Ramos (cell line): ENCODE results near the gene ZMIZ1.

Source experiments
- in situ Hi-C: fragments of 300-500 bp; cut with MboI; formaldehyde crosslinking; loops from one replicate; pipeline ENCODE4 v1.14.3; 2022; ENCODE audit warnings: low sequenced_read_pairs; ENCODE audit not compliant: unreplicated experiment

The ZMIZ1 gene

DNA sequence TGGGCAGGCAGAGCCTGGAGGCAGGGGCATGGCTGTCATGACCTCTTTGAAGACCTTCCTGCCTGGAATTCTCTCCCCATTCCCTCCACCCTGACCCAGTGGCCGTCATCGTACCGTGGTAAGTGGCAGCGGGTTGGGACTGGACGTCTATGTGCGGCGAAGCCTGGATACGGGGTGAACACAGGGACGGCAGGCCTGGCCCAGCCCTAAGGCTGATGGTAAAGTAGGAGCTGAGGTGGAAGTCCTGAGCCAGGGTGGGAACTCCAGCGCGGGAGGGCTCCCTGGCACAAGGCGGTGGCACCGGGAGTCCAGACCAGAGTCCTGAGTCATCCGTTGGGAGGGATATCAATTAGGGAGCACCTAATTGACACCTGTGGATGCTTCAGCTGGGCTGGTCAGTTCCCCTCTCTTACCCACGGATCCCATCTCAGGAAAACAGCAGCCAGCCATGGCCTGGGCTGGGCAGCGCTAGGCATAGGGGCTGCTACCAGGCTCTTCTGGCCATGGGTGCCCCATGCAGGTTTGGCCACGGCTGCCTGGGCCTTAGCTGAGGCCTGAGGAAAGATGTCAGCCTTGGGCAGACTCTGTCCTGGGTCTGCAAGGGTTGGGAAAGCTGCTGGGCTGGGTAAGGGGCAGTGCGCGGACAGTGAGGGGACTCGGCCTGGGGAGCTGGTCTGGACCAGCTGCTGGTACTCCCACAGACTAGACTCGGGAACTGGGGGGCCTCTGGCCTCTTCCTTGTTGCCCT, 281.8 kb downstream of the ZMIZ1 start:
- in situ Hi-C loops = no loop called here

- in situ Hi-C loops = no loop called here
These were observed 282.6 kb downstream of the ZMIZ1 start for GRCh38 chr10:79351332-79351731.

- in situ Hi-C loops = no loop called here
These were observed 283.5 kb downstream of the ZMIZ1 start for GRCh38 chr10:79352035-79352877.

- in situ Hi-C loops = no loop called here
These were observed 284.2 kb downstream of the ZMIZ1 start for GRCh38 chr10:79353000-79353406.

DNA sequence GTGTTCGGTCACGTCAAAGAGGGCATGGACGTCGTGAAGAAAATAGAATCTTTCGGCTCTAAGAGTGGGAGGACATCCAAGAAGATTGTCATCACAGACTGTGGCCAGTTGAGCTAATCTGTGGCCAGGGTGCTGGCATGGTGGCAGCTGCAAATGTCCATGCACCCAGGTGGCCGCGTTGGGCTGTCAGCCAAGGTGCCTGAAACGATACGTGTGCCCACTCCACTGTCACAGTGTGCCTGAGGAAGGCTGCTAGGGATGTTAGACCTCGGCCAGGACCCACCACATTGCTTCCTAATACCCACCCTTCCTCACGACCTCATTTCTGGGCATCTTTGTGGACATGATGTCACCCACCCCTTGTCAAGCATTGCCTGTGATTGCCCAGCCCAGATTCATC, 285.0 kb downstream of the ZMIZ1 start:
- in situ Hi-C loops = no loop called here

- in situ Hi-C loops = no loop called here
These were observed 285.4 kb downstream of the ZMIZ1 start for GRCh38 chr10:79354141-79354540.

DNA sequence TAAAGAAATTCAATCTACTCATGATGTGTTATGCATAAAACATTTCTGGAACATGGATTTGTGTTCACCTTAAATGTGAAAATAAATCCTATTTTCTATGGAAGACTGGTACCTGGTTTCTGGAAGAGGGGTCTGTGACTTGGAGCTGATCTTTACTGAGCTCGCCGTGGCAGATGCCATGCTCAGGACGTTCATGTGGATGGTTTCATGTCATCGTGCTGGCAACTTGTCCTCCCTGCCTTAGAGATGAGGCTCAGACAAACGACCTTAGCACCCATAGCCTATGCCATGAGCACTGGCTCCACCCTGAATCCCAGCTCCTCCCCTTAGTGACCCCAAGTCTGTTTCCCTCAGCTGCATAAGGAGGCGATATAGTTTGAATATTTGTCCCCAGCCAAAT, 285.8 kb downstream of the ZMIZ1 start:
- in situ Hi-C loops = no loop called here

- in situ Hi-C loops = no loop called here
These were observed 286.8 kb downstream of the ZMIZ1 start for GRCh38 chr10:79355420-79356017.

DNA sequence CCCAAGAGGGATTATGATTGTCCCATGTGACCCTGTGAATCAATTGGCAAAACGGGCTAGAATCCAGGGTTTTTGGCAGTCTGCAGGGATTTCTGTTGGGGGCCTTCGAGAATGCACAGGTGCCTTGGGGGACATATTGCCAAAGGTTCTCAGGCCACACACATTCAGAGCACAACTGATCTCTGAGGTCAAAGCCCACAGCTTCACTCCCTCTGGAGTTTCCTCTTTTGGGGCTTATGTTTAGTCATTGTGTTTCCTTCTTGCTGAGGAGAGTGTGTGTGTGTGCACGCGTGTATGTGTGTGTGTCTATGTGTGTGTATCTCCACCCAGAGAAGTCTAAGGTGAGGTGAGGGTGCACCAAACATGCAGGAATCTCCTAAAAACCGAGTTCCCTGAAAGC, 287.3 kb downstream of the ZMIZ1 start:
- in situ Hi-C loops = no loop called here

GRCh38 chr10:79357180-79357579, 288.4 kb downstream of the ZMIZ1 start:
- in situ Hi-C loops = no loop called here

DNA sequence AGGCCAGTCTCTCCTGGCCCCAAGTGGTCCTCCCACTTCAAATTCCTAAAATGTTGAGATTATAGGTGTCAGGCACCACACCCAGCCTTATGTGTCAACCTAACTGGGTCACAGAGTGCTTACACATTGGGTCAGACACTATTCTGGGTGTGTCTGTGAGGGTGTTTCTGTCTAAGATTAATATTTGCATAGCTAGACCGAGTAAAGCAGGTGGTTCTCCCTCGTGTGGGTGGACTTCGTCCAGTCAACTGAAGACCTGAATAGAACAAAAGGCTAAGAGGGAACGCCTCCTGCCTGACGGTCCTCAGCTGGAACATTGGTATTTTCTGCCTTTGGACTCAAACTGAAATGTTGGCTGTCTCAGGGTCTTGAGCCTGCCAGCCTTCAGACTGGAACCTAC, 290.0 kb downstream of the ZMIZ1 start:
- in situ Hi-C loops = no loop called here

DNA sequence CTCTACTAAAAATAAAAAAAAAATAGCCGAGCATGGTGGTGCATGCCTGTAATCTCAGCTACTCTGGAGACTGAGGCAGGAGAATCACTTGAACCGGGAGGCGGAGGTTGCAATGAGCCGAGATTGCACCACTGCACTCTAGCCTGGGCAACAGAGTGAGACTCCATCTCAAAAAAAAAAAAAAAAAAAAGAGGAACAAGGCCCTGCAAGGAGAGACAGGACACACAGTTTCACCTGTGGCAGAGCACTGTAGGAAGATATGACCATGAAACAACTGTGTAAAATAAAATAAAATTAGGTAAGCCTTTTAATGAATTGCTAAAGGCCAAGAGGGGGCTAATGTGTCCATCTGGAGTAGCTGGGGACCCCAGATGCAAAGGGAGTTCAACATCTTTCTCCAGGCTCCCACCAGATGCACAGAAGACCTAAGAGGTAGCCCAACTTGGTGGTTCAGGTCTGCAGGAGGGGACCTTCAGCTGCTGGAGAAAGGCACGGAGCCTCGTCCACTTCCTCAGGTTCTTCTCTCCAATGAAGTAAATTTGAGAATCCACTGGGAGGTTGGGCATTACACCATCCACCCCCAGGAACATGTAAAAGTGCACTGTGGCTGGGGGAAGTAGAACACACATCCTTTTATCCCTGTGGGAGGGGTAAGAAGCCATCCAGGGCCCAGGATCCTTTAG, 291.2 kb downstream of the ZMIZ1 start:
- in situ Hi-C loops = no loop called here

DNA sequence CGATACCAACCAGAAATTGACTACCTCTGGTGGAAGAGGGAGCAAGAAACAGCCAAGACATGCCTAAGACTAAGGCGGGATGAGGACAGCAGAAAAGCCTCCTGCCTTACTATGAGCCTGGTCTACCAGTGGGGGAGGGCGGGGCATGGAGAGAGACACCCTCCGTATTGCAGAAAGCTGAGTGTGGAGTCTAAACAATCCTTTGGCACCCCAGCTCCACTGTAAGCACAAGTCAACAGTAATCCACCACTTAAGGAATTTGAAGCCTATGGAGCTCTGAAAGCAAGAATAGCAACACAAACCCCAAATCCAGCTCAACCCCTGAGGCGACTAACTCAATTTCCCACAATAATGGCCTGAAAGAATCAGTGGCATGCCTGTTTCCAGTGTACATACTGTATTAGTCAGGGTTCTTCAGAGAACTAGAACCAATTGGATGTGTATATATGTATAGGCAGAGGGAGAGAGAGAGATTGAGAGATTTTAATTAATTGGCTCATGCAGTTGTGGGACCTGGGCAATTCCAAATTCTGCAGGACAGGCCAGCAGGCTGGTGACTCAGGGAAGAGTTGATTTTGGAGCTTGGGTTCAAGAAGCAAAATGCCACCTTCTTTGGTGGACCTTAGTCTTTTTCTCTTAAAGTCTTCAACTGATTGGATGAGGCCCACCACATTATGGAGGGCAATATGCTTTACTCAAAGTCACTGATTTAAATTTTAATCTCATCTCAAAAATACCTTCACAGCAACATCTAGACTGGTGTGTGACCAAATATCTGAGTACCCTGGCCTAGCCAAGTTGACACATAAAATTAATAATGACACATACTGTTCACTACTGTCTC, 292.0 kb downstream of the ZMIZ1 start:
- in situ Hi-C loops = no loop called here

DNA sequence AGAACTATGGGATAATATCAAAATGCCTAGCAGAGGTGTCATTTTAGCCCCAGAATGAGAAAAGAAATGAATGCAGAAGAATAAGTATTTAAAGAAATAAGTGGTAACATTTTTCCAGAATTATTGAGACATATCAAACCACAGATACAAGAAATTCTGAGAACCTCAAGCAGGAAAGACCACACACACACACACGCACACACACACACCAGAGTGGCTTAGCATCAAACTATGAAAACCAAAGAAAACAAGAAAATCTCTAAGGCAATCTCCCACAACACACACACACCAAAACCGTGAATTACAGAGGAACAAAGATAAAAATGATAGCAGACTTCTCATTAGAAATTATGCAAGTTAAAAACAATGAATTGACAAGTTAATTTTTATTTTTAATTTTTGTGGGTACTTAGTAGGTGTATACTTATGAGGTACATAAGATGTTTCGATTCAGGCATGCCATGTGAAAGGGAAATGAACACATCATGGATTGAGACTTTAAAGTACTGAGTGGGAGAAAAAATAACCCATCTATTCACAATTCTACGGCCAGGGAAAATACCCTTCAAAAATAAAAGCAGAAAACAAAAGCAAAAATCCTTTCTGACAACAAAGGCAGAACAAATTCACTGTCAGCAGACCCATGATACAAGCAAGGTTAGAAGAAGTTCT, 293.1 kb downstream of the ZMIZ1 start:
- in situ Hi-C loops = no loop called here
